SH-SY5Y (cell line): ENCODE data around the gene PAX2.

Experiments
- GATA2 ChIP-seq: IDR thresholded peaks from 2 replicates; pipeline ENCODE4 v1.6.1; 2011; ENCODE audit warnings: mild to moderate bottlenecking, low read depth, low read length
- GATA3 ChIP-seq: IDR thresholded peaks from 2 replicates; pipeline ENCODE4 v1.6.1; 2011; ENCODE audit warnings: low read depth, mild to moderate bottlenecking, low read length, moderate library complexity

DNA sequence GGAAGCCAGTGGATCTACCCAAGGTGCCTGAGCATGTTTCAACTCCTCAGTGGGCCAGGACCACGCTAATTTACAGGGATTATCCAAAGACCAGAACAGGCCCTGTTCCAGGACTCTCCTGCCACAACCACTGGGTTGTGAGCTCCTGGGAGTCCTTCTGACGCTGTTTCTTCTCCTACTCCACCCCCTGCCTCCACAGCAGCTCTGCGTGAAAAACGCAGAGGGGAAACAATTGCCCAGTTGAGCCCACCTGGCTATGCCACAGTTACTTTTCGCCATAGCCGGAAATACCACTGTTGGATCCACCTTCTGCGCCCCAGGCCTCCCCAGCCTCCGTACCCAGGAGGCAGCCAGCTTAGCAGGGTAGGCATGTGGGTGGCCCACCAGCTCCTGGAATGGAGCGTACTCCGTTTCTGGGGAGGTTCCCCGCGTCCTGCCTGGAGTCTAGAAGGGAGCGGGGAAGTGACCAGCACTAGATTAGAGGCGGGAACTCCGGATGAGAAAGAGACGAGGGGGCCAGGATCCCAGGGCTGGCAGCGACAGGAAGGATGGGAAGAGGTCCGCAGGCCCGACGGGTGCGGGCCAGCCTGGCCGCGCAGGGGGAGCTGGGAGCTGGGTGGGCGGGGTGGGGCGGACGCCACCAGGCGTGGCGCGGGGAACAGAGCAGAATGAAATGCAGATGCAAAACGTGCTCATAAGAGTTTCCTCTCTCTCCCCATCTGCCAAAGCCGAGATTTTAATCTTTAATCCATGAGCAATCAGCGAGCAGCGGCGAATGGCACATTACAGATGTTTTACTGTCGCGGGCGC is 32.1 kb upstream of the PAX2 start:
- TF ChIP-seq GATA2, result peak; percentile 96
- 0 out of 2 replicates have a peak, but pooled peaks have one; percentile 45 for TF ChIP-seq GATA3
